Activated B cell treated with CpG ODN at 0.5 μM for 24 hours (primary cell): ENCODE data around the gene ARRDC3. TPM values are rescaled to one million over a fixed set of nuclear protein-coding genes. Genes with fewer than 3 reads are reported as not detected.

Experiments used
- ATAC-seq: fragments of 200-7000 bp; cut with Tn5 transposase; one replicate; pipeline ENCODE4 v1.10.0; 2021; ENCODE audit warnings: low read depth, mild to moderate bottlenecking, moderate library complexity
- CTCF ChIA-PET: fragments of 350-600 bp; sonication (Branson Sonifier 250); formaldehyde crosslinking; loops from one replicate; lab custom pipeline; 2021; ENCODE audit warnings: antibody characterized with exemption; lab: Charles Lee
- POLR2A ChIA-PET: fragments of 350-600 bp; sonication (Branson Sonifier 250); formaldehyde crosslinking; loops from one replicate; lab custom pipeline; 2021; ENCODE audit warnings: antibody characterized with exemption; lab: Charles Lee
- DNase-seq: peaks from one replicate; pipeline ENCODE4 v3.0.0; 2022
- H3K27ac Mint-ChIP-seq: one replicate; pipeline ENCODE4 v1.8.0; 2020; ENCODE audit warnings: mixed read lengths
- H3K27me3 Mint-ChIP-seq: one replicate; pipeline ENCODE4 v1.8.0; 2021; ENCODE audit warnings: mixed read lengths
- H3K36me3 Mint-ChIP-seq: one replicate; pipeline ENCODE4 v1.8.0; 2021; ENCODE audit warnings: low read depth, mixed read lengths
- H3K4me1 Mint-ChIP-seq: one replicate; pipeline ENCODE4 v1.8.0; 2021; ENCODE audit warnings: mixed read lengths
- H3K4me3 Mint-ChIP-seq: one replicate; pipeline ENCODE4 v1.8.0; 2020; ENCODE audit warnings: mild to moderate bottlenecking, mixed read lengths
- H3K9me3 Mint-ChIP-seq: one replicate; pipeline ENCODE4 v1.8.0; 2020; ENCODE audit warnings: mixed read lengths
- intact Hi-C: fragments of 100-400 bp; cut with micrococcal nuclease; formaldehyde crosslinking; loops from one replicate; pipeline ENCODE4 v1.15.1; 2024
- total RNA-seq: library from RNA; stranded (reverse); gene quantifications from 2 replicates; pipeline ENCODE4 v1.2.3, GENCODE V29; 2022
- TF ChIP-seq, protein P1 (sequence below): fragments of 200-600 bp; IDR thresholded peaks from one replicate; pipeline ENCODE4 v1.8.0; 2022; ENCODE audit warnings: antibody characterized with exemption, mild to moderate bottlenecking

ARRDC3 gene
- total RNA-seq, 1 donor from 2014 or later, result 65.3 TPM

DNA sequence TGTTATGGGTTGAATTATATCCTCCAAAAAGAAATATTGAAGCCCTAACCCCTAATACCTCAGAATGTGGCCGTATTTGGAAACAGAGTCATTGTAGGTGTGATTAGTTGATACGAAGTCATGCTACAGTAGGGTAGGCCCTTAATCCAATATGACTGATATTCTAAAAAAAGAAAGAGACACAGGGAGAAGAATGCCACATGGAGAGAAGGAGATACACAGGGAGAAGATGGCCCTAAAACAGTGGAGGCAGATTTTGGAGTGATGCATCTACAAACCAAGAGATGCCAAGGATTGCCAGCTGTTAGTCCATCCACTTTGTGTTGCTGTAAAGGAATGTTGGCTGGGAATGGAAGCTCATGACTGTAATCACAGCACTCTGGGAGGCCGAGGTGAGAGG, 21.3 kb downstream of the ARRDC3 start:
- peaks cover 7% of the 10 kb centered on the region for H3K9me3 Mint-ChIP-seq
- H3K4me1 Mint-ChIP-seq, result peaks cover 19% of the 10 kb centered on the region
- H3K4me3 Mint-ChIP-seq, result no peak overlapping the region
- CTCF ChIA-PET, result interaction anchor here (1.5 kb wide), 1 partner anchor 23 kb away, joined by 3 read pairs; no protein-coding TSS in a partner anchor
- DNase-seq, result no peak
- no peak for ATAC-seq
- TF ChIP-seq, protein P1, sequence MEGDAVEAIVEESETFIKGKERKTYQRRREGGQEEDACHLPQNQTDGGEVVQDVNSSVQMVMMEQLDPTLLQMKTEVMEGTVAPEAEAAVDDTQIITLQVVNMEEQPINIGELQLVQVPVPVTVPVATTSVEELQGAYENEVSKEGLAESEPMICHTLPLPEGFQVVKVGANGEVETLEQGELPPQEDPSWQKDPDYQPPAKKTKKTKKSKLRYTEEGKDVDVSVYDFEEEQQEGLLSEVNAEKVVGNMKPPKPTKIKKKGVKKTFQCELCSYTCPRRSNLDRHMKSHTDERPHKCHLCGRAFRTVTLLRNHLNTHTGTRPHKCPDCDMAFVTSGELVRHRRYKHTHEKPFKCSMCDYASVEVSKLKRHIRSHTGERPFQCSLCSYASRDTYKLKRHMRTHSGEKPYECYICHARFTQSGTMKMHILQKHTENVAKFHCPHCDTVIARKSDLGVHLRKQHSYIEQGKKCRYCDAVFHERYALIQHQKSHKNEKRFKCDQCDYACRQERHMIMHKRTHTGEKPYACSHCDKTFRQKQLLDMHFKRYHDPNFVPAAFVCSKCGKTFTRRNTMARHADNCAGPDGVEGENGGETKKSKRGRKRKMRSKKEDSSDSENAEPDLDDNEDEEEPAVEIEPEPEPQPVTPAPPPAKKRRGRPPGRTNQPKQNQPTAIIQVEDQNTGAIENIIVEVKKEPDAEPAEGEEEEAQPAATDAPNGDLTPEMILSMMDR, result no peak
- H3K27me3 Mint-ChIP-seq, result no peaks in the 10 kb centered on the region
- no peaks in the 10 kb centered on the region for H3K36me3 Mint-ChIP-seq
- H3K27ac Mint-ChIP-seq, result no peak overlapping the region
- intact Hi-C loops, result loop anchor here (2.0 kb wide), 2 partner anchors 19 to 81 kb away; no protein-coding TSS in a partner anchor
- POLR2A ChIA-PET, result interaction anchor here (0.6 to 3.2 kb wide), 4 partner anchors 10 to 23 kb away, joined by 5 to 32 read pairs (median 8); no protein-coding TSS in a partner anchor

DNA sequence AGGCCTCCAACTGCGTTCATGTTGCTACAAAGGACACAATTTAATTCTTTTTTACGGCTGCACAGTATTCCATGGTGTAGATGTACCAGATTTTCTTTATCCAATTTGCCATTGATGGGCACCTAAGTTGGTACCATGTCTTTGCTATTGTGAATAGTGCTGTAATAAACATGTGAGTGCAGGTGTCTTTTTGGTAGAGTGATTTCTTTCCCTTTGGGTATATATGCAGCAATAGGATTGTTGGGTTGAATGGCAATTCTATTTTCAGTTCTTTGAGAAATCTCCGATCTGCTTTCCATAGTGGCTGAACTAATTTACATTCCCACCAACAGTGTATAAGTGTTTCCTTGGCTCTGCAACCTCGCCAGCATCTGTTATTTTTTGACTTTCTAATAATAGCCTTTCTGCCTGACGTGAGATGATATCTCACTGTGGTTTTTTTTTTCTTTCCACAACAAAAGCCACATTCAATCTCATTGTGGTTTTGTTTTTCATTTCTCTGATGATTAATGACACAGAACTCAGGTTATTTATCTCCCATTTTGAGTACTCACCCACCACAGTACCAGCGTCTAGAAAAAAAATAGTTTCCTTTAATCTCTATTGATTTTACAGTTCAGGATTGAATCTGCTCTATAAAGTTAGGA, 21.9 kb downstream of the ARRDC3 start:
- CTCF ChIA-PET, result interaction anchor here (1.5 kb wide), 1 partner anchor 24 kb away, joined by 3 read pairs; no protein-coding TSS in a partner anchor
- no peaks in the 10 kb centered on the region for H3K27me3 Mint-ChIP-seq
- intact Hi-C loops, result loop anchor here (2.0 kb wide), 2 partner anchors 20 to 80 kb away; no protein-coding TSS in a partner anchor
- TF ChIP-seq, protein P1, result no peak
- peak overlapping the region; percentile 57 for H3K27ac Mint-ChIP-seq
- POLR2A ChIA-PET, result interaction anchor here (0.6 to 3.2 kb wide), 4 partner anchors 11 to 24 kb away, joined by 5 to 32 read pairs (median 8); no protein-coding TSS in a partner anchor
- peaks cover 21% of the 10 kb centered on the region for H3K4me1 Mint-ChIP-seq
- no peak for DNase-seq
- no peaks in the 10 kb centered on the region for H3K36me3 Mint-ChIP-seq
- ATAC-seq, result peak; percentile 47
- peaks cover 7% of the 10 kb centered on the region for H3K9me3 Mint-ChIP-seq
- peak overlapping the region; percentile 17 for H3K4me3 Mint-ChIP-seq

- POLR2A ChIA-PET, result interaction anchor here (0.9 to 1.2 kb wide), 2 partner anchors 21 to 23 kb away, joined by 3 to 6 read pairs; partner anchors contain the start of gene ARRDC3
- ATAC-seq, result no peak
- Mint-ChIP-seq H3K4me3 (no peak overlapping the region), H3K9me3 (peaks cover 7% of the 10 kb centered on the region), H3K27ac (no peak overlapping the region), H3K27me3 (no peaks in the 10 kb centered on the region), H3K4me1 (peaks cover 29% of the 10 kb centered on the region), H3K36me3 (no peaks in the 10 kb centered on the region)
- CTCF ChIA-PET, result no interaction called here
- TF ChIP-seq, protein P1, result no peak
- no peak for DNase-seq
- intact Hi-C loops, result loop anchor here (2.0 kb wide), 2 partner anchors 21 to 79 kb away; no protein-coding TSS in a partner anchor
These were observed 23.0 kb downstream of the ARRDC3 start for GRCh38 chr5:91359962-91360609.

GRCh38 chr5:91357806-91358205, 25.3 kb downstream of the ARRDC3 start:
- DNase-seq (no peak), ATAC-seq (no peak)
- CTCF ChIA-PET, result interaction anchor here (1.0 to 1.1 kb wide), 2 partner anchors 26 to 47 kb away, joined by 3 to 4 read pairs; no protein-coding TSS in a partner anchor
- TF ChIP-seq, protein P1, result no peak
- Mint-ChIP-seq H3K27me3 (no peaks in the 10 kb centered on the region), H3K4me1 (peaks cover 38% of the 10 kb centered on the region), H3K27ac (no peak overlapping the region), H3K9me3 (peaks cover 7% of the 10 kb centered on the region), H3K36me3 (no peaks in the 10 kb centered on the region), H3K4me3 (no peak overlapping the region)
- intact Hi-C loops, result no loop called here
- POLR2A ChIA-PET, result interaction anchor here (1.9 kb wide), 1 partner anchor 23 kb away, joined by 7 read pairs; no protein-coding TSS in a partner anchor
